ENCODE data around the gene DCAF5. TPM values are rescaled to one million over a fixed set of nuclear protein-coding genes. Genes with fewer than 3 reads are reported as not detected.

DCAF5 gene
- total and polyA plus RNA-seq, 5 donors = 22.5 to 53.6 (median 46.8) TPM

GRCh38 chr14:69003626-69004025 lies 149.3 kb downstream of the DCAF5 start:
- no peak for DNase-seq
- Histone ChIP-seq H3K27ac (ENCODE audit: low read length) (no peak overlapping the region), H3K27me3 (ENCODE audit: control insufficient read depth, insufficient read depth) (no peaks in the 10 kb centered on the region), H3K4me3 (ENCODE audit: low read length) (no peak overlapping the region), H3K9me3 (ENCODE audit: control insufficient read depth, low read length) (no peaks in the 10 kb centered on the region), H3K4me1 (ENCODE audit: control insufficient read depth, insufficient read depth, low read length) (peaks cover 4% of the 10 kb centered on the region)
- intact Hi-C loops (cut with DNase I) = loop anchor here in 3 of 4 donors (2.0 to 5.0 kb wide), 2 partner anchors 89 to 91 kb away; no protein-coding TSS in a partner anchor
- ATAC-seq = no peak
- WGBS = 91% methylated on average over 10 of the region's 10 CpGs

DNA sequence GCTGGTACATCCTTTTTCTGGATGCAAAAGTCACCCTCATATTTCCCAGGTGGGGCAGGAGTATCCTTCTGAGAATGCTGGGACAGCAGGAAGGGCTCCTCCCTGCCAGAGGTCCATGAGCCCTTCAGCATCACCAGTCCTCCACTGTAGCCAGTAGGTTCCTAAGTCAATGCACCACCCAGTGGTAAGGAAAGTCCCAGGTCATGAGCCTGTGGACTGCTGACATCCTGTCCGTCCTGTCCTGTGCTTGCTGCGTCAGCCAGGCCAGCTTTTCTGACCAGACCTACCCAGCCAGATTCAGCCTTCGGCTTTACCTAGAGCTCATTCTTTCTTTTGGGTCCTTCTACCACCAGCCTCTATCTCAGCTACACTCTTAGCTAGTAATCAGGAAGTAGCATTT lies 150.8 kb downstream of the DCAF5 start:
- no peak overlapping the region for H3K4me3 ChIP-seq (ENCODE audit: low read length)
- ATAC-seq = peak; percentile 82 to 85
- no peaks in the 10 kb centered on the region for H3K27me3 ChIP-seq (ENCODE audit: control insufficient read depth, insufficient read depth)
- DNase-seq = peak in 2 of 3 donors; percentile 33 to 75
- 53% methylated on average over 3 of the region's 3 CpGs for WGBS
- H3K4me1 ChIP-seq (ENCODE audit: control insufficient read depth, insufficient read depth, low read length) = peaks cover 4% of the 10 kb centered on the region
- no peak overlapping the region for H3K27ac ChIP-seq (ENCODE audit: low read length)
- intact Hi-C loops (cut with DNase I) = loop anchor here in 3 of 4 donors (2.0 to 5.0 kb wide), 2 partner anchors 87 to 90 kb away; no protein-coding TSS in a partner anchor
- no peaks in the 10 kb centered on the region for H3K9me3 ChIP-seq (ENCODE audit: control insufficient read depth, low read length)

- Histone ChIP-seq H3K4me1 (ENCODE audit: control insufficient read depth, insufficient read depth, low read length) (peaks cover 4% of the 10 kb centered on the region), H3K27ac (ENCODE audit: low read length) (no peak overlapping the region), H3K9me3 (ENCODE audit: control insufficient read depth, low read length) (no peaks in the 10 kb centered on the region), H3K4me3 (ENCODE audit: low read length) (no peak overlapping the region), H3K27me3 (ENCODE audit: control insufficient read depth, insufficient read depth) (no peaks in the 10 kb centered on the region)
- DNase-seq (no peak), ATAC-seq (no peak)
- intact Hi-C loops (cut with DNase I) = loop anchor here in 2 of 4 donors (5.0 kb wide), 1 partner anchor 89 kb away; no protein-coding TSS in a partner anchor
- 95% methylated on average over 2 of the region's 2 CpGs for WGBS
Measured at GRCh38 chr14:69001375-69001774, 151.5 kb downstream of the DCAF5 start.

Other genes starting within 250 kb of the DCAF5 start
- gene ACTN1, start 173.8 kb downstream of the DCAF5 start, total RNA-seq = 100 to 1,000 TPM; 133 to 305 (median 171) TPM
- 80.5 TPM for gene ACTN1, start 173.8 kb downstream of the DCAF5 start, polyA plus RNA-seq
- 10 to 100 TPM; 18.0 to 22.1 (median 19.2) TPM for gene EXD2, start 38.4 kb upstream of the DCAF5 start, total RNA-seq
- 12.0 TPM for gene EXD2, start 38.4 kb upstream of the DCAF5 start, polyA plus RNA-seq
- gene GALNT16, start 107.0 kb upstream of the DCAF5 start, total RNA-seq = 10 to 100 TPM; 24.3 to 50.9 (median 34.0) TPM
- gene GALNT16, start 107.0 kb upstream of the DCAF5 start, polyA plus RNA-seq = 33.2 TPM
- 100 to 1,000 TPM; 112 to 141 (median 127) TPM for gene ERH, start 245.2 kb upstream of the DCAF5 start, total RNA-seq
- 123 TPM for gene ERH, start 245.2 kb upstream of the DCAF5 start, polyA plus RNA-seq
- gene SLC39A9, start 245.6 kb upstream of the DCAF5 start, total RNA-seq = 10 to 100 TPM; 23.7 to 34.5 (median 25.2) TPM
- gene SLC39A9, start 245.6 kb upstream of the DCAF5 start, polyA plus RNA-seq = 10.3 TPM

All from right cardiac atrium (tissue), 5 donors.